Sciatic nerve (tissue), 2 donors: ENCODE measurements around the gene THEMIS. TPM values are rescaled to one million over a fixed set of nuclear protein-coding genes. Genes with fewer than 3 reads are reported as not detected.
"Not testable (repeated sequence)": the region's sequence is repeated elsewhere in the genome, so short reads cannot be mapped to it uniquely, and the experiment has no call there.

Experiments used
- ATAC-seq: fragments of 200-7000 bp; cut with Tn5 transposase; one replicate; pipeline ENCODE4 v1.9.1; 2020; ENCODE audit warnings: mild to moderate bottlenecking, moderate library complexity
- DNase-seq: peaks from one replicate; pipeline ENCODE4 v3.0.0-alpha.2; 2020; ENCODE audit warnings: low spot score
- intact Hi-C: fragments of 100-400 bp; cut with DNase I; formaldehyde crosslinking; loops from one replicate; pipeline ENCODE4 v1.14.2; 2022
- total RNA-seq: library from RNA; stranded (reverse); fragmentation: NEBNext Ultra II Directional; extraction: Animal tissue kit (Norgen Biotek cat#: 25700); gene quantifications from one replicate; pipeline ENCODE4 v1.2.1, GENCODE V29; 2021
- donor health status: DM: no; HTN: no; CAD: no.
- donor health status: DM: no; HTN: no; CAD: no.

Gene THEMIS
- total RNA-seq, 1 donor from 2014 or later: 1.3 TPM

DNA sequence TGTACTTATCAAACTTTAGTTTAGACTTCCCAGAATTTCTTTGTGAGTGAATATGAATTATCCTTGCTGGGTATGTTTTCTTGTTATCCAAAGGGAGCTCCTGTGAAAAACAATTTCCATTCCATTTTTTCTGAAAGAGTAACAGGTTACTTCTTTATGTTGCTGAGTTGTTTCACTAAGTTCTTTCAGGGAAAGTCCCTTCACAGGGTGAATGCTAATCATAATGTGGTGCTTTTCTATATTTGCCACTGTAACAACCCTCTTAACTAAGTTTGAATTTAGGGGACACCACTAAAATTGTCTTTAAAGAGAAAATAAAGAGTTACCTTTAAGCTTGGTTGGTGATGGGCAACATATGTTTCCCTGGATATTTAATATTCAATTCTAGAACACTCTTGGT is 79.4 kb downstream of the THEMIS start:
- no peak for DNase-seq
- ATAC-seq: no peak
- intact Hi-C loops: no loop called here

DNA sequence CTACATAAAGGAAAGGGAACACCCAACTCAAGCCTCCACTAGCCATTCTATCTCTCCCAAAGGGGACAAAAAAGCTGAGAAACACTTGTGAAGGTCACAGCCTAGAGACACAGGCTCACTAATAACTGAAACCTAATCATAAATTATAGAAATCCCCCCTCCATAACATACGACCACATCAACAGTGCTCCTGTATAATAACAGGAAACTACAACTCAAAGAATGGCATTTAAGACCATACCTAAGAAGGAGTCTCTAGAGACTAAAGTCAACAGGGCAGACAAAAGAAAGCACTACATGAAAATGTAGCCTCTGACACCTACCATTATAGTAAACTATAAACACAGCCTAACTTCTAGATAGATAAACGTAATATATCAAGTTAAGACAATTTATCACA is 82.7 kb downstream of the THEMIS start:
- no peak for ATAC-seq
- no peak for DNase-seq
- intact Hi-C loops: no loop called here

DNA sequence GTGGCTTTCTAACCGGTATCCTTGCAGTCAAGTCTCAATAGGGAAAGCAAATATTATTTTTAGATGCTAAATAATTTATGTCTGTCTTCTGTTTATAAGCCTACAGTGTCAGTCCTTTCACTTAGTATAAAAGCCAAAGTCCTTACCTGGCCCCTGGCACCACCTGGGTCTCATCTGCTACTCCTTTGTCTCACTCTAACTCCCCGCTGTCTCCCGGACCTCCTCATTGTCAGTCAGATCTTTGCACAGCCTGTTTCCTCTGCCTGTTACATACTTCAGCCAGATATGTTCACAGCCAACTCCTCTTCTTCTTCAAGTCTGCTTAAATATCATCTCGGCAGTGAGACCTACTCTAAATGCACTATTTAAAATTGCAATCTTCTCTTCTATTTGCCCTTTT is 84.2 kb downstream of the THEMIS start:
- DNase-seq: no peak
- ATAC-seq: no peak
- intact Hi-C loops: no loop called here

DNA sequence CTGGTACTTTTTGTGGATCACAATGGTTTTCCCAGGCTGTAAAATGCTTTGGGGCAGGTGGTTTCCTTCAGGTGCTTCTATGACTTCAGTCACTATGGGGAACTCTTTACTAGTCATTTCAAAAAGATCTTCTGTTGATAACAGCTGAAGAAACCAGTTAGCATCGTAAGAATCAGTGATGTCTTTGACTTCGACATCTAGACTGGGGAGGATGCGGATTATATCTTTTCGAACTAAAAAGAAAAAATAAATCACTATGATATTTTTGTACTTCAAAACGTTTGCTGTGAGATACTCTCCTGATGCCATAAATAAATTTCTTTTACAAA is 87.2 kb downstream of the THEMIS start:
- DNase-seq (no peak), ATAC-seq (no peak)
- intact Hi-C loops: no loop called here

DNA sequence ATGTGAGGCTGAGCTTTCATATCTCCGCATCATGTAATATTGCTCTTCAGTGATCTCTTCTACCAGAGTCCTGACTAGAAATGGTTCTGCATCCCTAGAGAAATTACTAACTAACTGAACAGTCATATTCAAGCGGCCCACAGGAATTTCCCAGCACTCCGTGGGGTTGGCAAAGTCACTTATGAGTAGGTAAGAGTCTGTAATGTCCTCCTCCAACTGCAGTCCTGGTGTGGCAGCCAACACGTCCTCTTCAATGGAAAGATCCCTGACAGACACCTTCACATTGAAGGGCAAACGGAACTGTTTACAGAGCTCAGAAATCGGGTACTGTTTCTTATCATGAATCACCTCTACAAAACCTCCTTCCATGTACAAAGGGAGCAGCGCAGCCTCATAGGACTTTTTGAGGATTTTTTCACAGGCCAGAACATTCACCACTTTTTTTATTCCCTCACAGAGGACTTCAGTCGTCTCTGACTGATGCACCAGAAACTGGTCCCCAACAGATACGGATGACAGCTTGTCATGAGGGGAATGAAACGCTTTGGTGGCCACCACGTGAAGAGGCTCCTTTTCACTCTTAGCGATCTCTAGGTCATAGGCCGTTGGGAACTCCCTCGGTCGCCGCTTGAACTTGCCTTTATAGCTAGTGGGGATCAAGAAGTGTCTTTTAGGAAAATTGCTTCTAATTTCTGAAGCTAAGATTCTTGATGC is 87.7 kb downstream of the THEMIS start:
- ATAC-seq (no peak), DNase-seq (no peak)
- intact Hi-C loops: no loop called here

DNA sequence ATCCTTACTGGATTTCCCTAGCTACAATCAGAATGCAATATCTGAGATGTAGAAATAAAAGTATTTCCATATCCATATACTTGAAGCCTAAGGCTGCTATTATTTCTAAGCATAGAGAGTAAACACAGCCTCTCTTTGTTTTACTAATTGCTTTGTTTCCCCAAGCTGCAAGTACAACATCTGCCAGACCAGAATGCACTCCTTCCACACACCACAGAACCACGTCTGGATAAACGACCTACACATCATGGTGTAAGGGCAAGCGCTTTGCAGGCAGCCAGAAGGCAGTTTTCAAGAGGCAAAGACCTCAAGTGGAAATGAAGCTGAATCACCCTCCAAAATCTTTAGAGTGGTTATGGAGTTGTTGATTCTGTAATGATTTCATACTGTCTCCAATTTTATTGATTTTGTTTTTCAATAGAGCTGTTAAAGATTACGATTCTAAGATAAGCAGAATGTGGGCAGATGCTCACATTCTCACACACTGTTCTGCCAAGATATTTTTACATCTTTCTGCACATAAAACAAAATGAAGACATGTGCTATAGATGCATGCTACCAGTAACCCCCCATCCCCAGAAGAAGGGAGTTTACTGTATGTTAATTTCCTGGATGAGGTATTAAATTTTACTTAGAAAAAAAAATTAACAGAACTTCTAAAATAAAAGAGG is 88.8 kb downstream of the THEMIS start:
- intact Hi-C loops: no loop called here
- ATAC-seq (no peak), DNase-seq (no peak)

DNA sequence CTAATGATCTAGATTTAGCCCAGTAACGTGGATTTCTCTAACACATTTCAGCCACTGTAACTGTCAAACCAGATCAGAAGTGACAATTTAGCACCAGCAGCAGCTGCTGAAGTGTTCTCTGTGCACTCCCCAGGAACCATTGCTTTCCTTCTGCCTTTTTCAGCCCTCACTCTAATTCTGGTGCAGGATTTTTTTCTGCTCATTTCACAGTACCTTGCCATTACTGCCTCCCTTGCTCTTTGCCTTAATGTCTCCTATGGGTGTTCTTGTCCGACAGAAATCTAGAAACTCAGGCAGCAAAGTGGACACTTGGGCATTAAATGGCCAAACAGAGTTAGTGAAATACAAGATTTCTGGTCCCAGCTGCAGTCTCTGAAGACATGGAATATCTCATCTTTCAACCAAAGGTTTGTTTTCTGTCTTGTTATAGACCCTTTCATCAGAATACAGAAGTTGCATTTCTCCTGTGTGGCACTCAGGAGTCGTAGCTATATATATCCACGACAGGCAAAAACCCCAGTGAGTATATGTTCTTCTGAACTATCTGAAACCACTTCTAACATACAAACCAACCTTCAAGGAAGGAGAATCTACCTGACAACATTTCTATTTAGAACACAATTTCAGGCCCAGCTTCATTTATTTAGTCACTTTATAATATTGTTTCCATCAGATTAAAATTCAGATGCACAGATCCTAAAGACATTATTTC is 92.9 kb downstream of the THEMIS start:
- ATAC-seq: no peak
- no peak for DNase-seq
- intact Hi-C loops: no loop called here

DNA sequence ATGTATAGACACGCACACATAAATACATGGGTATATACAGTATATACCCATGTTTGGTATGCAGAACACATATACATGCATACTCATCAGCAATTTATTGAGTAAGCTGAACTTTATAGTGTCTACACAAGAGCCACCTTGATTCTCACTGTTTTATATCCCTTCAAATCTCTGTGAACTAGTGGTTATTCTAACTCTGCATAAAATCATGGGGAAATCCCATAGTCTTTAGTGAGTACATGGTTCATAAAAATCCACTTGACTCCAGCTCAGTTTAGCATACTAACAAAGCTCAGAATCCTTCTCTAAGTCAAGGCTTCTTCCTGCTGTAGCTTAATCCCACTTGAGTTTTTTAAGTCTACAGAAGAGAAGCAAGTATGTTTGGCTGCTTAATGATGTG is 104.1 kb downstream of the THEMIS start:
- DNase-seq (no peak), ATAC-seq (no peak)
- intact Hi-C loops: loop anchor here (10.0 kb wide), 1 partner anchor 782 kb away; no protein-coding TSS in a partner anchor

DNA sequence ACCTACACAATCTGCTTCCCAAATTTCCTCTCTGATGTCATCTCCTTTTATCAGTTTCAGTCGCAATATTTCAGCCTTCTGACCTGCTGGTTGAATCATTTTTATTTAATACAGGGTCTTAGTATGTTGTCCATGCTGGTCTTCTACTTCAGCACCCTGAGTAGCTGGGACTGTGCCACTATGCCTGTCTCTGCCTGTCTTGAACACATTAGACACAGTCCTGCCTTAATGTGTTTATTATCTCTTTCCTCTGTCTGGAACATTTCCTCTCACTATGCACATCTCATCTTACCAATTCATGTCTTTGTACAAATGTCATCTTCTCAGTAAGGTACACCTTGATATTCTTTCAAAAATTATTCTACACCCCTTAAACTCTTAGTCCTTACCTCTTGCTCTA is 106.5 kb downstream of the THEMIS start:
- ATAC-seq: no peak
- intact Hi-C loops: loop anchor here (10.0 kb wide), 1 partner anchor 780 kb away; no protein-coding TSS in a partner anchor
- DNase-seq: no peak

DNA sequence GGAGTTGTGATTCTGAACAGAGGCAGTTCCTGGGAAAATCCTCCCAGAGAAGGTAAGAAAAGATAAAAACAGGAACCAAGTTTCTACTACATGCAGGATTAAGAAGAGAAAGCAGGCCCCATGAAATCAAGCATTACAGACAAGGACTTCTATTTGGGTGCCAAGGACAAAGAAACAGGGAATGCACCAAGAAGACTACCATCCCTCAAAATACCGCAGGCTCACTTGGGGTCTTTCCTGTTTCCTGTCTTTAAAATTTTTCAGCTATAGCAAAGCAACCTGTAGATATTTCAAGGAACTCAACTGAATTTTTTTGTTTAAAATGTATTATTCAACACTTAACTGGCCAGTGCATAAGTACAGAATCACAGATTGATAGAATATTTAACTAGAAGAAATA is 107.5 kb downstream of the THEMIS start:
- ATAC-seq (no peak), DNase-seq (no peak)
- intact Hi-C loops: loop anchor here (10.0 kb wide), 1 partner anchor 779 kb away; no protein-coding TSS in a partner anchor

DNA sequence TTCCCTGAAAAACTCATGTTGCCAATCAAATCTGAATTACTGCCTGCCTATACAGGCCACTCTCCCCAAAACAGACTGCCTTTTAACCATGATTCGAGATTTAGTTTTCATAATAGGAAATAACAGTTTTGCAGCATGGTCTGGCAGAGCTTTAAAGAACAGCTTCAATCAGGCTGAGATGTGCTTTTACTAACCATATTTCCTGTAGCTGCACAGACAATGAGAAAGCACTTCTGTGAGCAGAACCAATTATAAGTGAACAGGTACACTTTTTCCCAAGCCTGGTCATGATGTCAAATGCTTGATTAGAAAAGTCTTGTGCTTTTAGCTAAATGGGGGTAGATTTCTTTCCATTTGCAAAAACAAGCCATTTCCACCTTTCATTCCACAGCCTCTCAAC is 108.2 kb downstream of the THEMIS start:
- ATAC-seq (no peak), DNase-seq (no peak)
- intact Hi-C loops: loop anchor here (10.0 kb wide), 1 partner anchor 778 kb away; no protein-coding TSS in a partner anchor

DNA sequence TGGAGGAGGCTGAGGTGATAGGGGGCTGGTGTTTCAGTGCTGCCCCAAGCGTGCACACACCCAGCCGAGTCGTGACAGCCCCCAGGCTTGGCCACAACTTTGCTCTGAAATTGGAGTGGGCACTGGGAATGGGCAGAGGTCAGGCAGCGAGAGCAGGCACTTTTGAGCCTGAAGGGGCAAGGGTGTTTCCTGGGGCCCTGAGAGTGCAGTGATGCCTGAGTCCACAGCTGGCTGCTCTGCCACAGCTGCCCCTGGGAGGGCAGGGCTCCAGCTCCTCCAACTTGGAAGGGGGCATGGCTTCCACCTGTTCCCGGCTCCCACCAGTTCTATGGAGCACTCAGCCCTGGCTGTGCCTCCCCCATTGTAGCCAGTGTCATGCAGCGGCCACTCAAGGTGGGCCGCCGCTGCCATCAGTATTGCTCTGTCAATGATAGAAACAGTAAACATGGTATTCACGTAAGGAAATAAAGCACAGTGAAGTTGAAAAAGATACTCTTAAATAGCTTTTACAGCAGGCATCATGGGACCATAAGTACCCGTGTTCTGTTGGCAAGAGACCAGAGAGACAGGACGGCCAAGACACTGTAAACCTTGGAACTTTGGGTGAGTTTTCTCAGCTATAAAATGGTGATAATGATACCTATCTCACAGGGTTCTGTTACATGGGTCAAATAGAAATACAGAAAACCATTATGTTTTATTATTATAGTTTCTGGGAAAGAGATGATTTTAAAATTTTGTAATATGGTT is 108.9 kb downstream of the THEMIS start:
- ATAC-seq (peak; percentile 28), DNase-seq (no peak)
- intact Hi-C loops: loop anchor here (10.0 kb wide), 1 partner anchor 777 kb away; no protein-coding TSS in a partner anchor

DNA sequence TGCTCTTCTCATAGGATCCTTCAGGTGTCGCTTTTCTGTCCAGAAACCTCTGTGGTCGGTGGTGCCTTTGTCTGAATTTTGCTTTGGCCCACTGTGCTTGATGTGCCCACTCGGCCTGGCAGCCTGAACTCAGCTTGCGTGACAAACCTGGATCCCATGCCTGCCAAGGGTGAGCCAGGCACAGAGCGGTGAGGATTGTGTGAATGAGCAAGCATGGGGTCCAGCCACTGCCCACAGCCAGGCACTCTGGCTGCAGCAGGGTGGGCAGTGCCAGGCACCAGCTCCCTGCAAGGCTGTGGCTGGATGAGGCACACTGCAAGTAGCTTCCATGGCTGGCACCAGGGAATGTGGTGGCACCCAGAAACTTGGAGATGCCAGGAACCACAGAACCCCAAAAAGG is 110.3 kb downstream of the THEMIS start:
- no peak for DNase-seq
- intact Hi-C loops: loop anchor here (10.0 kb wide), 1 partner anchor 776 kb away; no protein-coding TSS in a partner anchor
- ATAC-seq: no peak

DNA sequence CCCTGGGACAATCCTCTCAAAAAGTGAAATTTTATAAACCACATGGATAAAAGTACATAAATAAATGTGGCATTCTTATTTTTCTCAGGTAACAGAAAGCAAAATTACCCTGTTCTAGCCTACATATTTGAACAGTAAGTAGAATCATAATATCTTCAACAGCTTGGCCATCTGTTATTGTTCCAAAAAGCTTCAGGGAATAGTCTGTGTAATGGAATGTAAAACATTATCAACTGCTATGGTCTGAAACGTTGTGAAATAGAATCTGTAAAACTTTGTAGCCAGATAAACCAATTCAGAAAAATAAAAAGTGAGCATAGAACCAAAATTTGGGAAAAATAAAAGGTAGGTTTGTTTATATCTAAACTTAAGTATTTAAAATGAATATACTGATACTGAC is 114.7 kb downstream of the THEMIS start:
- ATAC-seq (no peak), DNase-seq (no peak)
- intact Hi-C loops: no loop called here

DNA sequence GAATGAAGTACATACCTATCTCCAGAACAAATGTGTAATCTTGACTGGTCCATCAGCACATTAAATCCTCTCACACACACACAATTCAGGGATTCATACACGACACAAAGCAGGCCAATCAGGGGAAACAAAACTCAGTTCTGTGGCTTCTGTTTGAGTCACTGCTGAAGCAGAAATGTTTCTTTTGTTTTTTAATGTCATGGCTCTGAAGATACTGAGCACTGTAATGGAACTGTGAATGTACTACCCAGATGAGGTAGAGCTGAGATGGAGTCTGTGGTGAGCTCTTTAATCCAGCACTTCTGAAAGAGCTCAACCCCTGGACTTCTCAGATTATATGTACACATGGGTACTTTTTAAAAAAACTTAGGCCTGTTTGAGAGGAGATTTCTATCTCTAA is 116.4 kb downstream of the THEMIS start:
- ATAC-seq: no peak
- intact Hi-C loops: no loop called here

DNA sequence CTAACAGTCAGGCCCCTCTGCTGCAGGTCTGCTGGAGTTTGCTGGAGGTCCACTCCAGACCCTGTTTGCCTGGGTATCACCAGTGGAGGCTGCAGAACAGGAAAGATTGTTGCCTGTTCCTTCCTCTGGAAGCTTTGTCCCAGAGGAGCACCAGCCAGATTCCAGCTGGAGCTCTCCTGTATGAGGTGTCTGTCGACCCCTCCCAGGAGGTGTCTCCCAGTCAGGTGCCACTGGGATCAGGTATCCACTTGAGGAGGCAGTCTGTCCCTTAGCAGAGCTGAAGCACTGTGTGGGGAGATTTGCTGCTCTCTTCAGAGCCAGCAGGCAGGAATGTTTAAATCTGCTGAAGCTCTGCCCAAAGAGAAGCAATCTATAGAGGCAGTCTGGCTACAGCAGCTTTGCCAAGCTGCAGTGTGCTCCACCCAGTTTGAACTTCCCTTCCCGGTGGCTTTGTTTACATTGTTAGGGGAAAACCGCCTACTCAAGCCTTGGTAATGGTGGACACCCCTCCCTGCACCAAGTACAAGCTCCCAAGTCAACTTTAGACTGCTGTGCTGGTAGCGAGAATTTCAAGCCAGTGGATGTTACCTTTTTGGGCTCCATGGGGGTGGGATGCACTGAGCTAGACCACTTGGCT is 119.1 kb downstream of the THEMIS start:
- ATAC-seq, DNase-seq, intact Hi-C loops: not testable (repeated sequence)

More for the DNA sequence above, 116.4 kb downstream of the THEMIS start:
- DNase-seq: no peak

DNA sequence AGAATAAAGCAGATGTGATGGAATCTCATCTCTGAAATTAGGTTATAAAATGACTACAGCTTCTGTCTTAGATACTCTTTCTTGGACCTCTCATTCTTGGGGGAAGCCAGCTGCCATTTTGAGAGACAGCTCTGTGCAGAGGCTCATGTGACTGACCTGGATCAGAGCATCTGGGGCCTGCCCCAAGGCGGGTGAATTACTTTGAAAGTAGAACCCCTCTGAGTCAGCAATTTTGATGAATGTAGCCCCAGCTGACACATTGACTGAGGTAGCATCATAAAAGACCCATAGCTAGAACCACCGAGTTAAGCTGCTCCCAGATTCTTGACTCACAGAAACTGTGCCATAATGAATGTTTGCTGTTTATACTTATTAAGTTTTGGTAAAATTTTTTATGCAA is 124.5 kb downstream of the THEMIS start:
- intact Hi-C loops: no loop called here
- no peak for ATAC-seq
- no peak for DNase-seq

DNA sequence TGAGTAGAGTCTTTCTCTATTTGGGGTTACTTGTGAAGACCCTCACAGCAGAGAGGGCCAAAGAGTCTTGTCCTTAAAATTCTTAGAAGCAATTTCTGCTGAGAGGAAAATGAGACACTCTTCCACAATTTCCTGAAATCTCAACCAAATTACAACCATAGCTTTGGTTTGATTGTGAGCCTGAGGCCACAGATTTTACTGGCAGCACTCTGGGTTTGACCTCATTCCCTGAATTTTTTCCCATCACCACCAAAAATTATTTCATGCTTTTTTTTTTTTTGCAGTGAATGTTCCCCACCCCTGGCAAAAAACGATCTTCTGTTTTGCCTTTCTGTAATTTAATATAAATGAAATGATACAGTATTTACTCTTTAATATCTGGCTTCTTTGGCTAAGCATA is 125.5 kb downstream of the THEMIS start:
- intact Hi-C loops: no loop called here
- ATAC-seq: no peak
- DNase-seq: no peak

DNA sequence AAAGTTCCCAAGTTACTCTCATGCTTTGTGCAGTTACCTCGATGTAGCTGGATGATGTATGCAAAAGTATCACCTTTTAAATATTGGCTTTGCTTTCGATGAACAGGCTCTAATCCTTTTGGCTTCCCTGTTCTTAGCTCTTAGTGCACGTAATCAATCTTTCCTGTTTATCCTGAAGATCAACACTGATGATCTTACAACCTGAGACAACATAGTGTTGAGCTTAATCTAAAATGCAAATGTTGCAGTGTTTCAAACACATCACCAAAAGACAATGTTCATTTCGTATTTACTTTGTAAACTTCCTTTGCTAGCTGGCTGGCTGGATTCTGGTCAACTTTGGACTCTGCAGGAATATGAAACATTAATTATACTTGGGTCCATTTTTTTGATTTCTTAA is 132.1 kb downstream of the THEMIS start:
- intact Hi-C loops: no loop called here
- DNase-seq (no peak), ATAC-seq (no peak)
